OCI-LY1 (cell line): ENCODE data around the gene TAF4.

Experiments
- H2AFZ ChIP-seq: fragments of 200-600 bp; sonication (generic), shearing (Covaris generic); 2 replicates; pipeline ENCODE4 v1.6.0; 2014; ENCODE audit warnings: antibody characterized with exemption, mild to moderate bottlenecking, low read length
- H3F3A ChIP-seq: fragments of 200-600 bp; sonication (generic), shearing (Covaris generic); 2 replicates; pipeline ENCODE4 v1.6.0; 2014; ENCODE audit warnings: mild to moderate bottlenecking, antibody characterized with exemption, low read length, moderate library complexity; ENCODE audit not compliant: insufficient read depth
- H3K27ac ChIP-seq: fragments of 200-600 bp; sonication (generic); 2 replicates; pipeline ENCODE4 v1.5.1; 2014; ENCODE audit warnings: low read length, mixed run types, mild to moderate bottlenecking, low read depth; ENCODE audit not compliant: poor library complexity, severe bottlenecking
- H3K27me3 ChIP-seq: fragments of 200-600 bp; sonication (generic); 2 replicates; pipeline ENCODE4 v1.6.0; 2014; ENCODE audit warnings: antibody characterized with exemption, mild to moderate bottlenecking, low read length, moderate library complexity; ENCODE audit not compliant: insufficient read depth
- H3K36me3 ChIP-seq: fragments of 200-600 bp; sonication (generic); 2 replicates; pipeline ENCODE4 v1.6.1; 2014; ENCODE audit warnings: mild to moderate bottlenecking, antibody characterized with exemption, low read length, moderate library complexity, mixed read lengths; ENCODE audit not compliant: insufficient read depth
- H3K4me1 ChIP-seq: fragments of 200-600 bp; sonication (generic); 2 replicates; pipeline ENCODE4 v1.5.1; 2014; ENCODE audit warnings: mild to moderate bottlenecking, low read length, moderate library complexity; ENCODE audit not compliant: insufficient read depth, severe bottlenecking
- H3K4me2 ChIP-seq: fragments of 200-600 bp; sonication (generic), shearing (Covaris generic); 2 replicates; pipeline ENCODE4 v1.6.1; 2014; ENCODE audit warnings: low read length
- H3K4me3 ChIP-seq: fragments of 200-600 bp; sonication (generic); 2 replicates; pipeline ENCODE4 v1.5.1; 2014; ENCODE audit warnings: low read length, low read depth, mild to moderate bottlenecking, mixed read lengths; ENCODE audit not compliant: poor library complexity, severe bottlenecking
- H3K79me2 ChIP-seq: fragments of 200-600 bp; shearing (Covaris generic); 2 replicates; pipeline ENCODE4 v1.6.1; 2016; ENCODE audit warnings: mixed run types, low read length, mixed read lengths; ENCODE audit not compliant: insufficient read depth
- H3K9ac ChIP-seq: fragments of 200-600 bp; sonication (generic), shearing (Covaris generic); 2 replicates; pipeline ENCODE4 v1.6.1; 2014; ENCODE audit warnings: mild to moderate bottlenecking, low read length, mixed read lengths
- H3K9me2 ChIP-seq: fragments of 200-600 bp; sonication (generic), shearing (Covaris generic); 2 replicates; pipeline ENCODE4 v1.6.1; 2014; ENCODE audit warnings: low read depth, mild to moderate bottlenecking, low read length, mixed read lengths
- H3K9me3 ChIP-seq: fragments of 200-600 bp; shearing (Covaris generic); 2 replicates; pipeline ENCODE4 v1.6.1; 2014; ENCODE audit warnings: low read length, mixed read lengths
- H4K20me1 ChIP-seq: fragments of 200-600 bp; sonication (generic), shearing (Covaris generic); 2 replicates; pipeline ENCODE4 v1.6.0; 2016; ENCODE audit warnings: mild to moderate bottlenecking, low read length; ENCODE audit not compliant: insufficient read depth
- EZH2 ChIP-seq: fragments of 200-600 bp; sonication (generic), shearing (Covaris generic); IDR thresholded peaks from 2 replicates; pipeline ENCODE4 v1.8.0; 2017; ENCODE audit warnings: borderline replicate concordance, mixed run types, mild to moderate bottlenecking, antibody characterized with exemption, low read length, moderate library complexity, mixed read lengths
- TF ChIP-seq, protein P1 (sequence below): fragments of 200-600 bp; sonication (generic), shearing (Covaris generic); IDR thresholded peaks from 2 replicates; pipeline ENCODE4 v1.5.1; 2017; ENCODE audit warnings: mild to moderate bottlenecking, antibody characterized with exemption, low read length, moderate library complexity, mixed read lengths

TAF4 gene

DNA sequence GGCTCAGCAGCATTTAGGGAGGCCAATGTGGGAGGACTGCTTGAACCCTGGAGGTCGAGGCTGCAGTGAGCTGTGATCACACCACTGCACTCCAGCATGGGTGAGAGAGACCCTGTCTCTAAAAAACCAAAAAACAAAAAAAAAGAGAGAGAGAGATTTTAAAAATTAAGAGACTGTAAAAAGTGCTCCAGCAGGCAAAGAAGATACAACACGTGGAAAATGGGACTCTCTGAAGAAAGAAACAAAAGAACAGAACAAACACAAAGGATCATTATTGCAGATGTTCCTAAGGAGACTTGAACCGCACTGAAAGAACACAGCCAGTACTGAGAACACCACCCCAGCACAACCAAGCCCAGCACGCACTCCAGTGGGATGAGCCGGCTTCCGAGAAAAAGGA, 74.2 kb downstream of the TAF4 start:
- Histone ChIP-seq H3K9me2 (no peaks in the 10 kb centered on the region), H3K4me2 (no peak overlapping the region), H3K27ac (no peak overlapping the region), H3F3A (no peaks in the 10 kb centered on the region), H2AFZ (no peak overlapping the region), H3K27me3 (no peaks in the 10 kb centered on the region), H3K4me3 (no peak overlapping the region), H3K79me2 (no peaks in the 10 kb centered on the region), H3K9ac (no peak overlapping the region), H3K4me1 (peaks cover 6% of the 10 kb centered on the region), H3K9me3 (peaks cover 8% of the 10 kb centered on the region), H4K20me1 (no peaks in the 10 kb centered on the region), H3K36me3 (peaks cover 92% of the 10 kb centered on the region)
- TF ChIP-seq EZH2: no peak
- TF ChIP-seq, protein P1, sequence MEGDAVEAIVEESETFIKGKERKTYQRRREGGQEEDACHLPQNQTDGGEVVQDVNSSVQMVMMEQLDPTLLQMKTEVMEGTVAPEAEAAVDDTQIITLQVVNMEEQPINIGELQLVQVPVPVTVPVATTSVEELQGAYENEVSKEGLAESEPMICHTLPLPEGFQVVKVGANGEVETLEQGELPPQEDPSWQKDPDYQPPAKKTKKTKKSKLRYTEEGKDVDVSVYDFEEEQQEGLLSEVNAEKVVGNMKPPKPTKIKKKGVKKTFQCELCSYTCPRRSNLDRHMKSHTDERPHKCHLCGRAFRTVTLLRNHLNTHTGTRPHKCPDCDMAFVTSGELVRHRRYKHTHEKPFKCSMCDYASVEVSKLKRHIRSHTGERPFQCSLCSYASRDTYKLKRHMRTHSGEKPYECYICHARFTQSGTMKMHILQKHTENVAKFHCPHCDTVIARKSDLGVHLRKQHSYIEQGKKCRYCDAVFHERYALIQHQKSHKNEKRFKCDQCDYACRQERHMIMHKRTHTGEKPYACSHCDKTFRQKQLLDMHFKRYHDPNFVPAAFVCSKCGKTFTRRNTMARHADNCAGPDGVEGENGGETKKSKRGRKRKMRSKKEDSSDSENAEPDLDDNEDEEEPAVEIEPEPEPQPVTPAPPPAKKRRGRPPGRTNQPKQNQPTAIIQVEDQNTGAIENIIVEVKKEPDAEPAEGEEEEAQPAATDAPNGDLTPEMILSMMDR: no peak

- no peak overlapping the region for H3K9ac ChIP-seq
- no peak overlapping the region for H3K4me3 ChIP-seq
- TF ChIP-seq, protein P1: no peak
- TF ChIP-seq EZH2: no peak
- H3K4me2 ChIP-seq: no peak overlapping the region
- no peaks in the 10 kb centered on the region for H3K79me2 ChIP-seq
- peaks cover 8% of the 10 kb centered on the region for H3K9me3 ChIP-seq
- no peaks in the 10 kb centered on the region for H4K20me1 ChIP-seq
- H3K27ac ChIP-seq: no peak overlapping the region
- H3K27me3 ChIP-seq: no peaks in the 10 kb centered on the region
- H3K9me2 ChIP-seq: no peaks in the 10 kb centered on the region
- H3F3A ChIP-seq: no peaks in the 10 kb centered on the region
- H3K36me3 ChIP-seq: peaks cover 86% of the 10 kb centered on the region
- H2AFZ ChIP-seq: no peak overlapping the region
- H3K4me1 ChIP-seq: peaks cover 6% of the 10 kb centered on the region
Observed at GRCh38 chr20:61990484-61990883, 75.2 kb downstream of the TAF4 start.

DNA sequence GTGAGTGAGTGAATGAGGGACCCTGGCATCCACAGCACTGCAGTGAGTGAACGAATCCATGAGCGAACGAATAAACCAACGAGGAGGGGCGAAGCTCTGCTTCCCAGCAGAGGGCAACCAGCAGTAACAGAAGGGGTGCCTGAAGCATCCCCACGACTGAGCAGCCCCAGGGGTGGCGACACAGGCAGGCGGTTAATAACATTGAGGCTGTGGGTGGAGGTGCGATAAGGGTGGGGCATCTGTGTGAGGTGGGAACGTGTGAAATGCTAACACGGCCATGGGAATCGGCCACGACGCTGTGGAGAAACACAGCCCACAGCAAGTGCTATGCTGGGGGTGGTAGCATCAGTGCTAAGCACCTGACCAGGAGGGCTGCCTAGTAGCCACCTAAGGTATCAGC, 75.9 kb downstream of the TAF4 start:
- Histone ChIP-seq H2AFZ (no peak overlapping the region), H3K4me3 (no peak overlapping the region), H3K9ac (no peak overlapping the region), H3K9me2 (no peaks in the 10 kb centered on the region), H3K79me2 (no peaks in the 10 kb centered on the region), H4K20me1 (no peaks in the 10 kb centered on the region), H3K36me3 (peaks cover 79% of the 10 kb centered on the region), H3F3A (no peaks in the 10 kb centered on the region), H3K4me1 (peaks cover 6% of the 10 kb centered on the region), H3K27ac (no peak overlapping the region), H3K27me3 (no peaks in the 10 kb centered on the region), H3K9me3 (peaks cover 8% of the 10 kb centered on the region), H3K4me2 (no peak overlapping the region)
- TF ChIP-seq, protein P1: no peak
- no peak for TF ChIP-seq EZH2
